Lower lobe of right lung (tissue), 2 donors: ENCODE data around the gene SFTPD. TPM values are rescaled to one million over a fixed set of nuclear protein-coding genes. Genes with fewer than 3 reads are reported as not detected.

ENCODE experiments used
- ATAC-seq, 2 donors: fragments of 200-7000 bp; cut with Tn5 transposase; one replicate each; pipeline ENCODE4 v1.9.1; 2020 to 2022; ENCODE audit warnings: mild to moderate bottlenecking in 2 of 2, moderate library complexity in 2 of 2
- DNase-seq: peaks from one replicate; pipeline ENCODE4 v3.0.0-alpha.2; 2020
- H3K27ac ChIP-seq: fragments of 200-600 bp; one replicate; pipeline ENCODE4 v1.8.0; 2022
- H3K27me3 ChIP-seq: fragments of 200-600 bp; one replicate; pipeline ENCODE4 v1.8.0; 2022; ENCODE audit warnings: low read depth
- H3K36me3 ChIP-seq: fragments of 200-600 bp; one replicate; pipeline ENCODE4 v1.8.0; 2022; ENCODE audit warnings: mild to moderate bottlenecking
- H3K4me1 ChIP-seq: fragments of 200-600 bp; one replicate; pipeline ENCODE4 v1.8.0; 2022
- H3K4me3 ChIP-seq: fragments of 200-600 bp; one replicate; pipeline ENCODE4 v1.8.0; 2022; ENCODE audit warnings: mild to moderate bottlenecking
- H3K9me3 ChIP-seq: fragments of 200-600 bp; one replicate; pipeline ENCODE4 v1.8.0; 2022
- CTCF ChIP-seq: fragments of 200-600 bp; IDR thresholded peaks from one replicate; pipeline ENCODE4 v1.8.0; 2022; ENCODE audit warnings: antibody characterized with exemption, mild to moderate bottlenecking
- intact Hi-C: fragments of 100-400 bp; cut with DNase I; formaldehyde crosslinking; loops from one replicate; pipeline ENCODE4 v1.11.0; 2022
- total RNA-seq: library from RNA; stranded (reverse); fragmentation: NEBNext Ultra II Directional; extraction: Animal tissue kit (Norgen Biotek cat#: 25700); gene quantifications from one replicate; pipeline ENCODE4 v1.2.1, GENCODE V29; 2021
- donor health status: DM: no; HTN: yes; CAD: no; lungs with severe emphysema.

SFTPD gene
- total RNA-seq, 1 donor from 2014 or later, result 630 TPM

GRCh38 chr10:79938728-79939406, 10.0 kb downstream of the SFTPD start:
- DNase-seq, result peak; percentile 78
- H3K27ac ChIP-seq, result peak overlapping the region; percentile 31
- TF ChIP-seq CTCF, result no peak
- intact Hi-C loops, result no loop called here
- peaks cover 10% of the 10 kb centered on the region for H3K36me3 ChIP-seq
- no peak overlapping the region for H3K4me3 ChIP-seq
- H3K9me3 ChIP-seq, result no peaks in the 10 kb centered on the region
- no peaks in the 10 kb centered on the region for H3K27me3 ChIP-seq
- peak; percentile 69 to 89 for ATAC-seq
- H3K4me1 ChIP-seq, result peaks cover 7% of the 10 kb centered on the region

GRCh38 chr10:79937701-79938151, 11.2 kb downstream of the SFTPD start:
- Histone ChIP-seq H3K4me3 (no peak overlapping the region), H3K27me3 (no peaks in the 10 kb centered on the region), H3K36me3 (peaks cover 7% of the 10 kb centered on the region), H3K9me3 (no peaks in the 10 kb centered on the region), H3K27ac (no peak overlapping the region), H3K4me1 (peaks cover 7% of the 10 kb centered on the region)
- intact Hi-C loops, result no loop called here
- TF ChIP-seq CTCF, result no peak
- no peak for DNase-seq
- ATAC-seq, result no peak

GRCh38 chr10:79936625-79937615, 12.0 kb downstream of the SFTPD start:
- intact Hi-C loops, result no loop called here
- no peaks in the 10 kb centered on the region for H3K9me3 ChIP-seq
- ATAC-seq (no peak), DNase-seq (no peak)
- H3K4me3 ChIP-seq, result no peak overlapping the region
- peaks cover 7% of the 10 kb centered on the region for H3K4me1 ChIP-seq
- no peaks in the 10 kb centered on the region for H3K27me3 ChIP-seq
- H3K27ac ChIP-seq, result no peak overlapping the region
- TF ChIP-seq CTCF, result no peak
- H3K36me3 ChIP-seq, result peaks cover 6% of the 10 kb centered on the region

GRCh38 chr10:79933961-79934360, 14.9 kb downstream of the SFTPD start:
- no peaks in the 10 kb centered on the region for H3K4me1 ChIP-seq
- intact Hi-C loops, result no loop called here
- no peak for ATAC-seq

More at GRCh38 chr10:79933961-79934360, 14.9 kb downstream of the SFTPD start:
- Histone ChIP-seq H3K36me3 (peaks cover 6% of the 10 kb centered on the region), H3K27ac (no peak overlapping the region), H3K27me3 (no peaks in the 10 kb centered on the region), H3K4me3 (no peak overlapping the region), H3K9me3 (no peaks in the 10 kb centered on the region)
- no peak for DNase-seq
- no peak for TF ChIP-seq CTCF
